ENCODE data around the gene SEMA6A. TPM values are rescaled to one million over a fixed set of nuclear protein-coding genes. Genes with fewer than 3 reads are reported as not detected.

Gene SEMA6A
- total and polyA plus RNA-seq, 4 donors, result 3.4 to 31.6 (median 12.0) TPM

DNA sequence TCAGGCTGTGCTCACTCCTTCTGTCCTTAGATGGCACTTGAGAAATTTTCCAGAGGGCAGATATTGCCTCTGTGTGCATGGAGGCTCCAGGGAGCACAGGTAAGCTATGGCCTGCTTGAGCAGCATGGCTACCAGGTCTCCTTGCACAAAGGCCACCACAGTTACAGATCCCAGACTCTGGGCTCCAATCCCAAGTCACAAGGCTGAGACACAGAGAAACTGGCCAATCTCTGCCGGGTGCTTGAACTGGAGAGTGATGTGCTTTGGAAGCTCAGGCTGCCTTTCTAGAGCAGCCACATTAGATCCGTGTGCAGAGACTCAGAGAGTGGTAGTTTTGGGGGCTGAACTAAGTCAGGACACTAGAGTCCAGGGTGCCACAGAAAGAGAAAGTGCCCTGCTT is 145.7 kb downstream of the SEMA6A start:
- DNase-seq (no peak), ATAC-seq (ENCODE audit: insufficient read depth, low FRiP score) (no peak)
- Histone ChIP-seq H3K9me3 (ENCODE audit: control insufficient read depth in 4 of 4, insufficient read depth in 3 of 4, low read length in 3 of 4) (no peaks in the 10 kb centered on the region), H3K36me3 (ENCODE audit: control insufficient read depth in 4 of 4, insufficient read depth in 4 of 4, low read length in 4 of 4) (peaks cover 0 to 2% (median 0%) of the 10 kb centered on the region in 4 donors), H3K27ac (ENCODE audit: low read depth in 1 of 2, low read length in 1 of 2) (no peak overlapping the region), H3K4me3 (no peak overlapping the region), H3K9ac (ENCODE audit: insufficient read depth in 1 of 2, low read length in 2 of 2) (no peak overlapping the region), H3K4me1 (ENCODE audit: control insufficient read depth in 5 of 5, insufficient read depth in 5 of 5, low read length in 5 of 5) (peaks cover 0 to 3% (median 1%) of the 10 kb centered on the region in 5 donors), H3K27me3 (ENCODE audit: control insufficient read depth in 3 of 3, insufficient read depth in 3 of 3, low read length in 2 of 3) (no peaks in the 10 kb centered on the region)
- TF ChIP-seq, protein P1, sequence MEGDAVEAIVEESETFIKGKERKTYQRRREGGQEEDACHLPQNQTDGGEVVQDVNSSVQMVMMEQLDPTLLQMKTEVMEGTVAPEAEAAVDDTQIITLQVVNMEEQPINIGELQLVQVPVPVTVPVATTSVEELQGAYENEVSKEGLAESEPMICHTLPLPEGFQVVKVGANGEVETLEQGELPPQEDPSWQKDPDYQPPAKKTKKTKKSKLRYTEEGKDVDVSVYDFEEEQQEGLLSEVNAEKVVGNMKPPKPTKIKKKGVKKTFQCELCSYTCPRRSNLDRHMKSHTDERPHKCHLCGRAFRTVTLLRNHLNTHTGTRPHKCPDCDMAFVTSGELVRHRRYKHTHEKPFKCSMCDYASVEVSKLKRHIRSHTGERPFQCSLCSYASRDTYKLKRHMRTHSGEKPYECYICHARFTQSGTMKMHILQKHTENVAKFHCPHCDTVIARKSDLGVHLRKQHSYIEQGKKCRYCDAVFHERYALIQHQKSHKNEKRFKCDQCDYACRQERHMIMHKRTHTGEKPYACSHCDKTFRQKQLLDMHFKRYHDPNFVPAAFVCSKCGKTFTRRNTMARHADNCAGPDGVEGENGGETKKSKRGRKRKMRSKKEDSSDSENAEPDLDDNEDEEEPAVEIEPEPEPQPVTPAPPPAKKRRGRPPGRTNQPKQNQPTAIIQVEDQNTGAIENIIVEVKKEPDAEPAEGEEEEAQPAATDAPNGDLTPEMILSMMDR (IDR thresholded peaks at IDR 0.05; ENCODE audit: control extremely low read depth, extremely low read depth), result no peak
- WGBS, 2 donors, result 67 to 71% methylated on average over 2 of the region's 2 CpGs

DNA sequence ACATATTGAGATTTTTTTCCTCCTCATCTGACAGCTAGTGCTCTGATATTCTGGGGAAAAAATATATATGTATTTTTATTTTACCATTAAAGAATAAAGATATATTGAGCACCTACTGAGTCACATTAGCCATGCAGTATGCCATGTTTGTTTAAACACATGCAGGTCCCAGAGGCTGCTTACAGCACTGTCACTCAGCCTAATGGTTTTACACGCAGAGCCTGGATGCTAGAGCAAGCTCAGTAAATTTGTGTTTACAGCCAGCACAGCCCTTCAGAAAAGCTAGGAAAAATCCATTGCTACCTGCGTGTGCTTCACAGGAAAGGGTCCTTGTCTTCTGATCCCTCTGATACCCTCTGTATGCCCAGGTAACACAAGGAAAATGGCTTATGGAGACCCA is 146.2 kb downstream of the SEMA6A start:
- no peak for DNase-seq
- Histone ChIP-seq H3K4me3 (no peak overlapping the region), H3K4me1 (ENCODE audit: control insufficient read depth in 5 of 5, insufficient read depth in 5 of 5, low read length in 5 of 5) (peaks cover 0 to 3% (median 1%) of the 10 kb centered on the region in 5 donors), H3K9me3 (ENCODE audit: control insufficient read depth in 4 of 4, insufficient read depth in 3 of 4, low read length in 3 of 4) (no peaks in the 10 kb centered on the region), H3K27ac (ENCODE audit: low read depth in 1 of 2, low read length in 1 of 2) (no peak overlapping the region), H3K9ac (ENCODE audit: insufficient read depth in 1 of 2, low read length in 2 of 2) (no peak overlapping the region), H3K36me3 (ENCODE audit: control insufficient read depth in 4 of 4, insufficient read depth in 4 of 4, low read length in 4 of 4) (peaks cover 0 to 2% (median 0%) of the 10 kb centered on the region in 4 donors), H3K27me3 (ENCODE audit: control insufficient read depth in 3 of 3, insufficient read depth in 3 of 3, low read length in 2 of 3) (no peaks in the 10 kb centered on the region)
- TF ChIP-seq, protein P1 (IDR thresholded peaks at IDR 0.05; ENCODE audit: control extremely low read depth, extremely low read depth), result no peak
- ATAC-seq (ENCODE audit: insufficient read depth, low FRiP score), result no peak
- WGBS, 2 donors, result 84 to 87% methylated on average over 2 of the region's 2 CpGs

DNA sequence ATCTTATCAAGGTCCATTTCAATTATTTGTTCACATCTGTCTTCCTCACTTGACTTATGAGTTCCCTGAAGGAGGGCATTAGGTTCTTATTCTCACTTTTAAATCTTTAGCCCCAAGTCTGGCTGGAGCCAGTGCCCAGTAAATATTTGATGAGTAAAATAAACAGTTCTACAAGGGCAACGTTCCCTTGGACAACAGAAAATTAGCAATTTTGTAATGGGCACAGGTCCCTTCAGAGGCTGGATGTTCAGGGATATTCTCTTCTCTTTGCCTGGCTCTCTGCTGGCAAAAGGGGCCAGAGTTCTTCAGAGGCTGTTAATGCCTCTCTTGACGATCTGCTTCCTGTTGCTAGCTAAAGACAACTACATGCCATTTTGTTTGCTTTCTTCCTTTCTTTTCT is 149.7 kb downstream of the SEMA6A start:
- H3K9ac ChIP-seq (ENCODE audit: insufficient read depth in 1 of 2, low read length in 2 of 2), result no peak overlapping the region
- ATAC-seq (ENCODE audit: insufficient read depth, low FRiP score) (no peak), DNase-seq (no peak)
- H3K4me3 ChIP-seq, result no peak overlapping the region
- peaks cover 0 to 3% (median 0%) of the 10 kb centered on the region in 4 donors for H3K9me3 ChIP-seq (ENCODE audit: control insufficient read depth in 4 of 4, insufficient read depth in 3 of 4, low read length in 3 of 4)
- no peaks in the 10 kb centered on the region for H3K4me1 ChIP-seq (ENCODE audit: control insufficient read depth in 5 of 5, insufficient read depth in 5 of 5, low read length in 5 of 5)
- H3K27ac ChIP-seq (ENCODE audit: low read depth in 1 of 2, low read length in 1 of 2), result no peak overlapping the region
- TF ChIP-seq, protein P1 (IDR thresholded peaks at IDR 0.05; ENCODE audit: control extremely low read depth, extremely low read depth), result no peak
- H3K36me3 ChIP-seq (ENCODE audit: control insufficient read depth in 4 of 4, insufficient read depth in 4 of 4, low read length in 4 of 4), result peaks cover 0 to 2% (median 0%) of the 10 kb centered on the region in 4 donors
- WGBS, 2 donors, result 47 to 64% methylated on average over 2 of the region's 2 CpGs
- H3K27me3 ChIP-seq (ENCODE audit: control insufficient read depth in 3 of 3, insufficient read depth in 3 of 3, low read length in 2 of 3), result no peaks in the 10 kb centered on the region

DNA sequence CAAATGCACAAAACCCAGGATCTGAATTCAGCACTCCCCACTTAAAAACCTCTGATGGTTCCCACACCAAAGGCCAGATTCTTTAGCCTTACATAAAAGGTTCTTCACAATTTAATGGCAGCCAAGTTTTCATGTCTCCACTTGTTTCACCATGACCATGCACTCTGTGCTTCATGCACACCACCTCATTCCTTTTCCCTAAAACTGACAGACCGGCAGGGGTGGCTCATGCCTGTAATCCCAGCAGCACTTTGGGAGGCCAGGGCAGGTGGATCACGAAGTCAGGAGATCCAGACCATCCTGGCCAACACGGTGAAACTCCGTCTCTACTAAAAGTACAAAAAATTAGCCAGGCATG is 150.4 kb downstream of the SEMA6A start:
- Histone ChIP-seq H3K36me3 (ENCODE audit: control insufficient read depth in 4 of 4, insufficient read depth in 4 of 4, low read length in 4 of 4) (peaks cover 0 to 2% (median 0%) of the 10 kb centered on the region in 4 donors), H3K9ac (ENCODE audit: insufficient read depth in 1 of 2, low read length in 2 of 2) (no peak overlapping the region), H3K4me1 (ENCODE audit: control insufficient read depth in 5 of 5, insufficient read depth in 5 of 5, low read length in 5 of 5) (no peaks in the 10 kb centered on the region), H3K27ac (ENCODE audit: low read depth in 1 of 2, low read length in 1 of 2) (no peak overlapping the region), H3K9me3 (ENCODE audit: control insufficient read depth in 4 of 4, insufficient read depth in 3 of 4, low read length in 3 of 4) (peaks cover 0 to 3% (median 0%) of the 10 kb centered on the region in 4 donors), H3K27me3 (ENCODE audit: control insufficient read depth in 3 of 3, insufficient read depth in 3 of 3, low read length in 2 of 3) (no peaks in the 10 kb centered on the region), H3K4me3 (no peak overlapping the region)
- DNase-seq, result no peak
- 94 to 96% methylated on average over 4 of the region's 4 CpGs for WGBS, 2 donors
- TF ChIP-seq, protein P1 (IDR thresholded peaks at IDR 0.05; ENCODE audit: control extremely low read depth, extremely low read depth), result no peak
- no peak for ATAC-seq (ENCODE audit: insufficient read depth, low FRiP score)
